ENCODE results near the gene KCNQ1OT1.

Gene KCNQ1OT1

GRCh38 chr11:2593393-2593950, 106.3 kb downstream of the KCNQ1OT1 start:
- no peak for DNase-seq (ENCODE audit: low spot score)

DNA sequence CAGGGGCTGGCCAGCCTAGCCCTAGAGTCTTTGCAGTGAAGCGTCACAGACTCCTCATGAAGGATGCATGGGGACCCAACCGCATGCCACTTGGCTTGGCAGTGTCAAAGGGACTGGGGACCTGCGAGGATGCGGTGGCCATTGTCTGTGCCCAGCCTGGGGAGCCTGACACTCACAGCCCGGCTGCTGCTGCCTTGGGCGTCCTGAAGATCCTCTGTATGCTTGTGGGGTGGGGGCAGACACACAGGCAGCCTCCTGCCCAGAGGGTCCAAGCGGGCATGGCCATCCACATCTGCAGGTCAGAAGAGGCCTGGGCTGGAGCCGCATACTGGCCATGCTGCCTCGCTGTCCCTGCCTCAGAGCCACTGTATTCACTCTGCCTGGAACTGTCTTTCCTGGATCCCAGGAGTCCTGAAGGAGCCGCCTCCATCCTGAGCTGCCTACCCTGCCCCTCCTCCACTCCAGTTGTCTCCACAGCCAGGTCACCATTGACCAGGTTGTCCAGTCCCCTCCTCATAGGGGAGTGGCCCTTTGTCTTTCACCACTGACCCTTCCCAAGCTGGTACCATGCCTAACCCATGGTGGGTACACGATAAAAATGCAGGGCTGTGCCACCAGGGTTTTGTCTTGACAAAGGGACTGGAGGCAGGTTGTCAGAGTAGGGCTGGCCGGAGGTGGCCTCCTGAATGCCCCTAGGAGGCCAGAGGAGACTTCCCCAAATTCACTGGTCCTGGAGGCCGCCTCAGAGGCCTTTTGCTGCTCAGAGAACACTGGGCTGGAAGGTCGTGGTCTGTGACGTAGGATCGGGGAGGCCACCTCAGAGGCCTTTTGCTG, 107.0 kb downstream of the KCNQ1OT1 start:
- DNase-seq (ENCODE audit: low spot score): no peak

GRCh38 chr11:2591805-2592204, 108.0 kb downstream of the KCNQ1OT1 start:
- no peak for DNase-seq (ENCODE audit: low spot score)

DNA sequence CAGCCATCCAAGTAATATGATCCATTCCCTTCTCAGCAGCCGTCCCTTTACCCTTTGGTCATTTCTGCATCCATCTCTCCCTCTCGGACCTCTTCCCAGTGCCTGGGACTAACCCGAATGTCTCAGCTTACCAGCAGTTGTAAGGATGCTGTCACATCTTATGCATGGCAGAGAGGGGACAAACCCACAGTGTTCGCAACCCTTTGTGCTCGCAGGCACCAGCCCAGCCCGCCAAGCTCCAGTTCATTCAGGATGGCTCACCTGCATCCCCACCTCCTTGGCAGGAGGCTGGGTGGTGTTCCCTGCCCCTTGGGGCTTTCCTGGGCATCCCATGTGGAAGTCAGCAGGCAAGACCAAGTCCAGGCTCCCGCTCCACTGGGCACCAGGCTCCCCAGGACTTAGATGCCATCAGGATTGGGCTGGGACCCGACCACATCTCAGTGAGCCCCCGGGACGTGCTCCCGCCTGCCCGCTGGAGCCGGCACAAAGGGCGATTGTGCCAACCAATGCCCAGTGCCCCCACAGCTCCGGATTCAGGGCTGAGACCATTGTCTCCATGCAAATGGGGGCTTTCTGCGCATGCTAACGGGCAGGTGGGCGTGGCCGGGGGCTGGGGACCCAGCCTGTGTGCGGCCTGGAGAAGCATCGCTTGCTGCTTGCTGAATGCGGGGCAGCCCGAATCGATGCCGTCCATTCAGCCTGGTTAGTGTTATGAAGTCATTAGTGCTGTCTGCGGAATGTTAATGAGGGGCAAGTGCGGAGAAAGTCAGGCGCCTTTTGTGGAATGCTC, 108.6 kb downstream of the KCNQ1OT1 start:
- peak; percentile 87 for DNase-seq (ENCODE audit: low spot score)

DNA sequence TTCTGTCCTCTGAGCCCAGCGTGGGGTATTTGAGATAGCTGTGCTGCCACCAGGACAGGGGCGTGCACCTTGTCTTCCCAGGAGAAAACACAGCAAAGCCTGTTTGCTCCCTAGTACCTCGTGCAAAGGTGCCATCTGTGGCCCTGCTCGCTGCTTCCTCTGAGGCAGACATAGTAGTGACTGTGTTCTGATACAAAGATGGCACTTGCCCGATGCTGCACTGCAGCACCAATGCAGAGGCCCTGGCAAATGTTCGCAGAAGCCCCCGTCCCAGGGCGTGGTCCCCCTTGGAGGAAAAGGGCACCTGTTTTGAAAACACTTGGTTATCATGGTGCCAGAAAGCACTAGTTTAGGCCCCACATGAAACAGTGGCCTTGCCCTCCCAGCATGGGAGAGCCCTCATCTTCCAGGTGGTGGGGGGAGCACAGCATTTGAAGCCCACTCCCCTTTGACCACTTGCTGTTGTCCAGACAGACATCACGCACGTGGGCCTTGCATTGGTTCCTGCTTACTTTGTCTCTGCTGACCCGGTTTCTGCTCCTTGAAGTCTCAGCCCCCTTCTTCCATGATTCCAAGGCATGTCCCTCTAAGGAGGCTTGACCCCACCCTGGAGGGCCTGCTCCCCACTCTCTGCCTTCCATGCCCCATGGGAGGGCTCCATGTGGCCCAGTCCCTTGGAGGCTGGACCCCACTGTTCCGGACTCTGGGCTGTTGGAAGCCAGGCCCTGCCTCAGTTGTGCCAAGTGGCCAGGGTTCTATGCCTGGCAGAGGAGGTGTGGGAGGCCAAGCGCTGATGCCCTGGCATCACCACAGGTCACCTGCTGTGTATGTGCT, 109.4 kb downstream of the KCNQ1OT1 start:
- peak; percentile 2 for DNase-seq (ENCODE audit: low spot score)

DNA sequence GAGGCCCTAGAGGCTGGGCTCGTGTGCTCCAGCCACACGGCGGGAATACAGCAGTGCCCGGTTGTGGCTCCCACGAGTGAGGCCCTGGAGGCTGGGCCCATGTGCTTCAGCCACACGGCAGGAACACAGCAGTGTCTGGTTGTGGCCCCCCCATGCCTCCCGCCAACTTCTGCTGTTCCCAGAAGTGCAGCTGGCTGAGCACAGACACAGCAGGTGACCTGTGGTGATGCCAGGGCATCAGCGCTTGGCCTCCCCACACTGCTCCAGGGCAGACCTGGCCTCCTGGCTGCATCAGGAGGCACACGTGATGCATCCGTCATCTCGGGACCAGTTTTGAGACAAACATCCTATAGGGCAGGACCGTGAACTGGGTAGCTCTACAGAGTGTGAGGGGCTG, 110.3 kb downstream of the KCNQ1OT1 start:
- no peak for DNase-seq (ENCODE audit: low spot score)

DNA sequence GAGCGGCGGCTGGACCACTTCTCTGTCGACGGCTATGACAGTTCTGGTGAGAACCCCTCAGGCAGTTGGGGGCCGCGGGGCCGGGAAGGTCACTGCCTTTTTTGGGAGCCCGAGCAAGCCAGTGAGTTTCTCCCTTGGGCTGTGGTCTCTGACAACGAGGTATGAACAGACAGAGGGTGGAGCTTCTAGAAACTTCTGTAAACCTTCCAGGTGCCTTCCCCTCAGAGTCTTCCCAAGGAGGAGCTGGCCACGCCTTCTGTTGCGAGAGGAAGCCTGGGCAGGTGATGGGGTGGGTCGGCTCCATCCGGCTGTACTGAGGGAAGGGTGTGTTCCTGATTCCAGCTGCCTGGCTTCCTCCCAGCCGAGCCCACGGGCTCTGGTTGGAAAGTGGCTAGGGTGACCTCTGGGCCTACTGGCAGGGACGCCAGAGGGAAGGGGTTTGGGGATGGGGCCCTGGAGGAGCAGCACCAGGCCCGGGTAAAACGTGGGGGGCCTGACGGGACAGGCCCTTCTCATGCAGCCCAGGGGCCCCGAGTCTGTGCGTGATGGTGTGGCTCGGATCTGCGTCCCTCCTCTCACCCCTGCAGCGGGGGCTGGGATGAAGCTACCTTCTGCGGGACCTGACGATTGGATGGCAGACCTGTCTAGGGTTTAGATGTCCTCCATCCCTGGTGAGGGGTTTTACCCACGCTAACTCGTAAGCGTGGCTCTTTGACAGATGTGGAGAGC, 110.8 kb downstream of the KCNQ1OT1 start:
- no peak for DNase-seq (ENCODE audit: low spot score)

DNA sequence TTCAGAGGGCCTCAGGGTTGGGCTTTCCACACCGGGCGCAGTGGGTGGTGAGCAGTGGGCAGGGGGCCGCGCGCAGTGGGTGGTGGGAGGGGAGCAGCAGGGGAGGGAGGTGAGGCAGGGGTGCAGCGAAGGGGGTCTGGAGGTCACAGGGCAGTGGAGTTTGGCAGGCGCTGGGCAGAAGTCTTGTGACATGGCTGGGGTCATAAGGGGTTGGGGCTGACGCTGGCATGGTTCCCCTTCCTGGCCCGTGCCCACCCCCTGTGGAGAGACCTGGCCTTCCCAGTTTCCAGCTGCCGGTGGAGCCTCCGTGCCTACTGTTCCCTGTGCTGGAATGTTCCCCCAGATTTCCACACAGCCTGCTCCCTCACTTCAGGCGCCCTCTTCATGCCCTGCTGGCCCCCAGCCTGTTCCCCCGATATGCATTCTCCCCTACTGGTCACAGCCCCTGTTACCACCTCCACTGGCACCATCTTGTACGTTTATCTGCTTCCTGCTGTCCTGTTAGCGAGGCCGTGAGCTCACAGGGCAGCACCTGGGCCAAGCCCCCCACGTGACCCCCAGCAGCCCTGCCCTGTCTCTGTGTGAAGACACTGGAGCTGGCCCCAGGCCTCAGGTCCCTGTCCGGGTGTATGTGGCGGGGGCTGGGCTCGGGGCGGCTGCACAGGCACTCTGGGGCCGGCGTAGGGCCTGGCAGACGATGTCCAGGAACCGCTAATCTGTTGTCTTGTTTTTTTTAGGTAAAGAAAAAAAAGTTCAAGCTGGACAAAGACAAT, 111.6 kb downstream of the KCNQ1OT1 start:
- DNase-seq (ENCODE audit: low spot score): no peak

- DNase-seq (ENCODE audit: low spot score): no peak
These were observed 112.5 kb downstream of the KCNQ1OT1 start for GRCh38 chr11:2587132-2587930.

- DNase-seq (ENCODE audit: low spot score): no peak
These were observed 113.0 kb downstream of the KCNQ1OT1 start for GRCh38 chr11:2586793-2587131.

- no peak for DNase-seq (ENCODE audit: low spot score)
These were observed 113.6 kb downstream of the KCNQ1OT1 start for GRCh38 chr11:2586087-2586792.

- no peak for DNase-seq (ENCODE audit: low spot score)
These were observed 114.2 kb downstream of the KCNQ1OT1 start for GRCh38 chr11:2585566-2586086.

DNA sequence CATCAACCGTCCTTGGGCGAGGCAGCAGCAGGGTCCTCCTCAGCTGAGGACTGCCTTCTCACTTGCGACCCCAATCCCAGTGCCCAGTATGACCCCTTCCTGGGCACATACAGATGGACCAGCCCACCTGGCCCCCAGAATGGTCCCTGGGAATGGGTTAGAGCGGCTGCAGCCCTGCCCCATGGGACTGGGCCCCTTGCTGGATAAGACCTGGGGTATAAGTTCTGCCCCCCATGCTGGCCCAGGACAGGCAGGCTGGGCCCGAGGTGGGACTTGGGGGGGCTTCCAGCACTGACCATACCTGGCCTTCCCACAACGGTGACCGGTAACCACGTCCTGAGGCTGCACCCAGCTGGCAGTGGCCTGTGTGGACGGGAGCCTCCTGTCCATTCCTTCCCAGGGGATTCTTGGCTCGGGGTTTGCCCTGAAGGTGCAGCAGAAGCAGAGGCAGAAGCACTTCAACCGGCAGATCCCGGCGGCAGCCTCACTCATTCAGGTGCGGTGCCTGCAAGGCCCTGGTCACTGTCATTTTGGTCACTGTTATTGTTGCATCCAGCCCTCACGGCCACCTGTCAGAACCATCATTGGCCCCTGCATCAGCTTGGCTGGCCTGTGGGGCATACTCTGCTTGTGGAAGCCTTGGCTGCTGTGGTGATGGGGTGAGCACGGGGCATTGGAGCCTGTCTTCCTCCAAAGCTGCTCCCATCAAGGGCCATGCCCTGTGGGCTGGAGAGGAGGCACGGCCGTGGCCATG, 114.8 kb downstream of the KCNQ1OT1 start:
- no peak for DNase-seq (ENCODE audit: low spot score)

GRCh38 chr11:2584434-2584811, 115.4 kb downstream of the KCNQ1OT1 start:
- no peak for DNase-seq (ENCODE audit: low spot score)

- no peak for DNase-seq (ENCODE audit: low spot score)
These were observed 116.2 kb downstream of the KCNQ1OT1 start for GRCh38 chr11:2583605-2583958.

- DNase-seq (ENCODE audit: low spot score): no peak
These were observed 116.7 kb downstream of the KCNQ1OT1 start for GRCh38 chr11:2582946-2583604.

GRCh38 chr11:2582351-2582945, 117.3 kb downstream of the KCNQ1OT1 start:
- DNase-seq (ENCODE audit: low spot score): no peak
